H9 (cell line): ENCODE results near the gene NOD1. TPM values are rescaled to one million over a fixed set of nuclear protein-coding genes. Genes with fewer than 3 reads are reported as not detected.
A peak's percentile ranks its signal among the peaks of the same experiment; 100 is the strongest.

Experiments
- DNase-seq: peaks from one replicate; pipeline ENCODE4 v3.0.0-alpha.2; 2017
- H2AFZ ChIP-seq: one replicate; pipeline ENCODE4 v1.6.1; 2013; ENCODE audit warnings: mild to moderate bottlenecking, low read length, control low read depth, moderate library complexity
- H2AK5ac ChIP-seq: 2 replicates; pipeline ENCODE4 v1.6.1; 2013; ENCODE audit warnings: low read length, control low read depth, mixed read lengths; ENCODE audit not compliant: insufficient read length
- H2BK120ac ChIP-seq: one replicate; pipeline ENCODE4 v1.6.1; 2013; ENCODE audit warnings: low read depth, mild to moderate bottlenecking, low read length, control low read depth, inconsistent platforms; ENCODE audit not compliant: poor library complexity, severe bottlenecking
- H2BK12ac ChIP-seq: 2 replicates; pipeline ENCODE4 v1.6.1; 2013; ENCODE audit warnings: low read length, control low read depth, mixed read lengths, low read depth; ENCODE audit not compliant: insufficient read length
- H2BK15ac ChIP-seq: 2 replicates; pipeline ENCODE4 v1.6.1; 2013; ENCODE audit warnings: low read depth, low read length, control low read depth
- H2BK20ac ChIP-seq: one replicate; pipeline ENCODE4 v1.6.1; 2013; ENCODE audit warnings: low read depth, mild to moderate bottlenecking, low read length, control low read depth, inconsistent platforms; ENCODE audit not compliant: poor library complexity, severe bottlenecking
- H2BK5ac ChIP-seq: 2 replicates; pipeline ENCODE4 v1.6.1; 2013; ENCODE audit warnings: low read length, control low read depth, mixed read lengths; ENCODE audit not compliant: insufficient read length
- H3K14ac ChIP-seq: 2 replicates; pipeline ENCODE4 v1.6.1; 2013; ENCODE audit warnings: low read length, control low read depth; ENCODE audit not compliant: insufficient read depth
- H3K18ac ChIP-seq: 2 replicates; pipeline ENCODE4 v1.6.1; 2013; ENCODE audit warnings: low read depth, mild to moderate bottlenecking, mixed read lengths, low read length, control low read depth; ENCODE audit not compliant: insufficient read length
- H3K23ac ChIP-seq: 2 replicates; pipeline ENCODE4 v1.6.1; 2013; ENCODE audit warnings: low read length, control low read depth, mixed read lengths, low read depth; ENCODE audit not compliant: insufficient read length
- H3K23me2 ChIP-seq: 2 replicates; pipeline ENCODE4 v1.6.1; 2013; ENCODE audit warnings: low read depth, mild to moderate bottlenecking, mixed read lengths, low read length, control low read depth; ENCODE audit not compliant: insufficient read length, poor library complexity, severe bottlenecking
- H3K27ac ChIP-seq: 2 replicates; pipeline ENCODE4 v1.5.1; 2013; ENCODE audit warnings: low read length, control low read depth, mixed read lengths, low read depth; ENCODE audit not compliant: insufficient read length
- H3K27me3 ChIP-seq: 2 replicates; pipeline ENCODE4 v1.6.1; 2013; ENCODE audit warnings: low read length, control low read depth, inconsistent platforms; ENCODE audit not compliant: insufficient read depth
- H3K4ac ChIP-seq: 2 replicates; pipeline ENCODE4 v1.6.1; 2013; ENCODE audit warnings: low read depth, mild to moderate bottlenecking, control low read depth, inconsistent platforms, low read length, moderate library complexity
- H3K4me1 ChIP-seq: 2 replicates; pipeline ENCODE4 v1.6.1; 2013; ENCODE audit warnings: low read length, control low read depth, inconsistent platforms; ENCODE audit not compliant: insufficient read depth
- H3K4me2 ChIP-seq: 2 replicates; pipeline ENCODE4 v1.6.1; 2013; ENCODE audit warnings: low read length, control low read depth, mixed read lengths; ENCODE audit not compliant: insufficient read length, insufficient read depth
- H3K56ac ChIP-seq: 2 replicates; pipeline ENCODE4 v1.6.1; 2013; ENCODE audit warnings: low read depth, mild to moderate bottlenecking, mixed read lengths, low read length, control low read depth; ENCODE audit not compliant: insufficient read length
- H3K79me1 ChIP-seq: 2 replicates; pipeline ENCODE4 v1.6.1; 2013; ENCODE audit warnings: low read depth, mild to moderate bottlenecking, moderate library complexity, low read length, control low read depth, inconsistent platforms; ENCODE audit not compliant: insufficient read depth, poor library complexity, severe bottlenecking
- H3K79me2 ChIP-seq: 2 replicates; pipeline ENCODE4 v1.6.1; 2013; ENCODE audit warnings: low read length, control low read depth, inconsistent platforms; ENCODE audit not compliant: insufficient read depth
- H3K9ac ChIP-seq: 2 replicates; pipeline ENCODE4 v1.6.1; 2013; ENCODE audit warnings: low read length, control low read depth, mixed read lengths; ENCODE audit not compliant: insufficient read length; ENCODE audit errors: extremely low read depth
- H3K9me3 ChIP-seq: one replicate; pipeline ENCODE4 v1.6.1; 2013; ENCODE audit warnings: low read depth, low read length, inconsistent platforms; ENCODE audit not compliant: control insufficient read depth
- H3T11ph ChIP-seq: one replicate; pipeline ENCODE4 v1.6.1; 2013; ENCODE audit warnings: mild to moderate bottlenecking, low read length, control low read depth, inconsistent platforms
- H4K20me1 ChIP-seq: one replicate; pipeline ENCODE4 v1.6.1; 2013; ENCODE audit not compliant: control insufficient read depth, insufficient read length, insufficient read depth
- H4K5ac ChIP-seq: 2 replicates; pipeline ENCODE4 v1.6.1; 2013; ENCODE audit warnings: low read depth, mild to moderate bottlenecking, mixed read lengths, low read length, control low read depth; ENCODE audit not compliant: insufficient read length
- H4K8ac ChIP-seq: replicated peaks from 2 replicates; pipeline ENCODE4 v1.6.1; 2013; ENCODE audit warnings: low read length, control low read depth, mixed read lengths, low read depth; ENCODE audit not compliant: insufficient read length
- H4K91ac ChIP-seq: 2 replicates; pipeline ENCODE4 v1.6.1; 2013; ENCODE audit warnings: low read depth, mild to moderate bottlenecking, moderate library complexity, mixed read lengths, low read length, control low read depth; ENCODE audit not compliant: insufficient read length
- H3K27ac Mint-ChIP-seq, 3 experiments: 2 replicates in 2 of 3; 3 replicates in 1 of 3; pipeline ENCODE4 v1.8.0; 2020 to 2021; ENCODE audit warnings: mixed read lengths in 3 of 3, mild to moderate bottlenecking in 1 of 3, moderate library complexity in 1 of 3
- H3K27me3 Mint-ChIP-seq: 2 replicates; pipeline ENCODE4 v1.8.0; 2021; ENCODE audit warnings: low read depth, mild to moderate bottlenecking, moderate library complexity, mixed read lengths
- H3K36me3 Mint-ChIP-seq, 3 experiments: 2 replicates in 2 of 3; 3 replicates in 1 of 3; pipeline ENCODE4 v1.8.0; 2020 to 2021; ENCODE audit warnings: low read depth in 3 of 3, mixed read lengths in 3 of 3; ENCODE audit not compliant: insufficient read depth in 1 of 3
- H3K4me1 Mint-ChIP-seq, 2 experiments: 2 replicates each; pipeline ENCODE4 v1.8.0; 2020; ENCODE audit warnings: mixed read lengths in 2 of 2
- H3K4me3 Mint-ChIP-seq, 2 experiments: 2 replicates in 1 of 2; 3 replicates in 1 of 2; pipeline ENCODE4 v1.8.0; 2020 to 2021; ENCODE audit warnings: mild to moderate bottlenecking in 2 of 2, mixed read lengths in 2 of 2, moderate library complexity in 1 of 2
- H3K9me3 Mint-ChIP-seq, 2 experiments: 2 replicates in 1 of 2; 3 replicates in 1 of 2; pipeline ENCODE4 v1.8.0; 2020; ENCODE audit warnings: mild to moderate bottlenecking in 2 of 2, mixed read lengths in 2 of 2, moderate library complexity in 1 of 2
- WGBS: extraction: QIAGEN DNeasy Blood & Tissue Kit; methylation state at CpG from one replicate; pipeline ENCODE4 v1.1.7; 2013; ENCODE audit warnings: missing lambda C conversion rate, low lambda C conversion rate, mixed read lengths; ENCODE audit not compliant: insufficient read length; ENCODE audit errors: extremely low coverage; 5-methylcytosine and 5-hydroxymethylcytosine counted together
- total RNA-seq: library from RNA; stranded (reverse); gene quantifications from 2 replicates; pipeline ENCODE4 v1.2.1, GENCODE V29; 2021
- TF ChIP-seq, protein P1 (sequence below): fragments of 200-600 bp; sonication (generic); conservative IDR thresholded peaks from 3 replicates; pipeline ENCODE4 v1.8.0; 2021; ENCODE audit warnings: antibody characterized with exemption, mild to moderate bottlenecking

NOD1 gene
- total RNA-seq, 1 experiment from 2014 or later = 5.3 TPM

DNA sequence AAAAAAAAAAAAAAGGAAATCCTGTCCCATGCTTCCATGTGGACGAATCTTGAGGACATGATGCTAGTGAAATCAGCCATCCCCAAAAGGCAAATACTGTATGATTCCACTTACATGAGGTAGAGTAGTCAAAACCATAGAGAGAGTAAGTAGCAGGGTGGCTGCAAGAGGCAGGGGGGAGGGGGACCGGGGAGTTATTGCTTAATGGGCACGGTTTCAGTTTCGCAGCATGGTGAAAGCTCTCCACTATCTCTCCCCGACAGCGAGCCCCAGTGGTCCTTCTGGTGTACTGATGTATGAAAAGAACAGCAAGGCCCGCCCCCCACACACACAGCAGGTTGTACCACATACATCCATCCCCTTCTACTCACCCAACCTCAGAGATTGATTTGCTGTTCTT is 32.8 kb downstream of the NOD1 start:
- no CpG with 5 or more reads among the region's 7 CpGs for WGBS
- no peak overlapping the region for H4K5ac ChIP-seq
- H3K27ac Mint-ChIP-seq = no peak overlapping the region; a peak in 1 of 7 replicates
- no peak overlapping the region for H2BK15ac ChIP-seq
- no peak overlapping the region for H3K14ac ChIP-seq
- no peaks in the 10 kb centered on the region for H3K27me3 ChIP-seq
- no peaks in the 10 kb centered on the region for H3K9me3 Mint-ChIP-seq
- no peaks in the 10 kb centered on the region for H3K23me2 ChIP-seq
- H2BK120ac ChIP-seq = no peak overlapping the region
- H3K27ac ChIP-seq = no peak overlapping the region
- H3K23ac ChIP-seq = no peak overlapping the region
- H3K4me1 Mint-ChIP-seq = peaks cover 9 to 15% of the 10 kb centered on the region in 2 experiments
- H2AFZ ChIP-seq = no peak overlapping the region
- no peak overlapping the region for H2BK12ac ChIP-seq
- no peak overlapping the region for H3T11ph ChIP-seq
- no peak overlapping the region for H2AK5ac ChIP-seq
- H4K8ac ChIP-seq = no peak overlapping the region
- TF ChIP-seq, protein P1, sequence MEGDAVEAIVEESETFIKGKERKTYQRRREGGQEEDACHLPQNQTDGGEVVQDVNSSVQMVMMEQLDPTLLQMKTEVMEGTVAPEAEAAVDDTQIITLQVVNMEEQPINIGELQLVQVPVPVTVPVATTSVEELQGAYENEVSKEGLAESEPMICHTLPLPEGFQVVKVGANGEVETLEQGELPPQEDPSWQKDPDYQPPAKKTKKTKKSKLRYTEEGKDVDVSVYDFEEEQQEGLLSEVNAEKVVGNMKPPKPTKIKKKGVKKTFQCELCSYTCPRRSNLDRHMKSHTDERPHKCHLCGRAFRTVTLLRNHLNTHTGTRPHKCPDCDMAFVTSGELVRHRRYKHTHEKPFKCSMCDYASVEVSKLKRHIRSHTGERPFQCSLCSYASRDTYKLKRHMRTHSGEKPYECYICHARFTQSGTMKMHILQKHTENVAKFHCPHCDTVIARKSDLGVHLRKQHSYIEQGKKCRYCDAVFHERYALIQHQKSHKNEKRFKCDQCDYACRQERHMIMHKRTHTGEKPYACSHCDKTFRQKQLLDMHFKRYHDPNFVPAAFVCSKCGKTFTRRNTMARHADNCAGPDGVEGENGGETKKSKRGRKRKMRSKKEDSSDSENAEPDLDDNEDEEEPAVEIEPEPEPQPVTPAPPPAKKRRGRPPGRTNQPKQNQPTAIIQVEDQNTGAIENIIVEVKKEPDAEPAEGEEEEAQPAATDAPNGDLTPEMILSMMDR = peak; percentile 28; the same call in 1 of the 3 replicates
- no peak overlapping the region for H3K4me2 ChIP-seq
- H3K56ac ChIP-seq = no peak overlapping the region
- H3K27me3 Mint-ChIP-seq = peaks cover 2% of the 10 kb centered on the region; the same call in 1 of the 2 replicates
- H3K36me3 Mint-ChIP-seq = peaks cover 0 to 12% (median 0%) of the 10 kb centered on the region in 3 experiments; a peak in 2 of 7 replicates
- no peak overlapping the region for H2BK20ac ChIP-seq
- no peak overlapping the region for H3K9ac ChIP-seq
- no peaks in the 10 kb centered on the region for H3K9me3 ChIP-seq
- H3K4me3 Mint-ChIP-seq = no peak overlapping the region
- no peaks in the 10 kb centered on the region for H3K79me1 ChIP-seq
- H3K4ac ChIP-seq = no peak overlapping the region
- no peaks in the 10 kb centered on the region for H3K79me2 ChIP-seq
- DNase-seq = no peak
- no peak overlapping the region for H3K18ac ChIP-seq
- H2BK5ac ChIP-seq = no peak overlapping the region
- no peaks in the 10 kb centered on the region for H3K4me1 ChIP-seq
- H4K20me1 ChIP-seq = no peaks in the 10 kb centered on the region
- no peak overlapping the region for H4K91ac ChIP-seq
